Endothelial cell (in vitro differentiated cells): ENCODE results near the gene ROR2. TPM values are rescaled to one million over a fixed set of nuclear protein-coding genes. Genes with fewer than 3 reads are reported as not detected.
"Not testable (repeated sequence)": the region's sequence is repeated elsewhere in the genome, so short reads cannot be mapped to it uniquely, and the experiment has no call there.

Experiments used
- DNase-seq: peaks from one replicate; pipeline ENCODE4 v3.0.0; 2021; ENCODE audit warnings: low spot score
- H3K27ac Mint-ChIP-seq: one replicate; pipeline ENCODE4 v1.8.0; 2021; ENCODE audit warnings: mixed read lengths, inconsistent platforms; ENCODE audit not compliant: unreplicated experiment
- H3K27me3 Mint-ChIP-seq: one replicate; pipeline ENCODE4 v1.8.0; 2021; ENCODE audit warnings: mild to moderate bottlenecking, moderate library complexity, mixed read lengths, inconsistent platforms; ENCODE audit not compliant: unreplicated experiment
- H3K36me3 Mint-ChIP-seq: one replicate; pipeline ENCODE4 v1.8.0; 2021; ENCODE audit warnings: mild to moderate bottlenecking, low read depth, mixed read lengths, inconsistent platforms; ENCODE audit not compliant: unreplicated experiment
- H3K4me1 Mint-ChIP-seq: one replicate; pipeline ENCODE4 v1.8.0; 2021; ENCODE audit warnings: mild to moderate bottlenecking, mixed read lengths, inconsistent platforms; ENCODE audit not compliant: unreplicated experiment
- H3K4me3 Mint-ChIP-seq: one replicate; pipeline ENCODE4 v1.8.0; 2021; ENCODE audit warnings: mild to moderate bottlenecking, mixed read lengths, inconsistent platforms; ENCODE audit not compliant: unreplicated experiment
- H3K9me3 Mint-ChIP-seq: one replicate; pipeline ENCODE4 v1.8.0; 2021; ENCODE audit warnings: mixed read lengths, inconsistent platforms; ENCODE audit not compliant: unreplicated experiment
- CTCF ChIP-seq: fragments of 200-600 bp; sonication (generic); IDR thresholded peaks from one replicate; pipeline ENCODE4 v1.5.0; 2021; ENCODE audit warnings: antibody characterized with exemption; ENCODE audit not compliant: unreplicated experiment
- total RNA-seq: library from RNA; stranded (reverse); fragmentation: NEBNext Ultra II Directional; extraction: Animal tissue kit (Norgen Biotek cat#: 25700); gene quantifications from one replicate; pipeline ENCODE4 v1.2.1, GENCODE V29; 2021; ENCODE audit not compliant: unreplicated experiment

Gene ROR2
- total RNA-seq, 1 donor from 2014 or later, result 3.5 TPM

GRCh38 chr9:91639054-91639453, 311.0 kb downstream of the ROR2 start:
- no peak overlapping the region for H3K27ac Mint-ChIP-seq
- H3K4me1 Mint-ChIP-seq, result no peaks in the 10 kb centered on the region
- no peaks in the 10 kb centered on the region for H3K9me3 Mint-ChIP-seq
- H3K27me3 Mint-ChIP-seq, result no peaks in the 10 kb centered on the region
- H3K36me3 Mint-ChIP-seq, result peaks cover 4% of the 10 kb centered on the region
- no peak for DNase-seq
- TF ChIP-seq CTCF, result no peak
- no peak overlapping the region for H3K4me3 Mint-ChIP-seq

GRCh38 chr9:91634832-91635231, 315.2 kb downstream of the ROR2 start:
- not testable (repeated sequence) for H3K9me3 Mint-ChIP-seq, DNase-seq, H3K36me3 Mint-ChIP-seq, H3K27me3 Mint-ChIP-seq, H3K4me3 Mint-ChIP-seq, H3K4me1 Mint-ChIP-seq, H3K27ac Mint-ChIP-seq

GRCh38 chr9:91629718-91630117, 320.3 kb downstream of the ROR2 start:
- Mint-ChIP-seq H3K4me3 (no peak overlapping the region), H3K27ac (no peak overlapping the region), H3K27me3 (peaks cover 4% of the 10 kb centered on the region), H3K36me3 (no peaks in the 10 kb centered on the region), H3K9me3 (no peaks in the 10 kb centered on the region), H3K4me1 (no peaks in the 10 kb centered on the region)
- no peak for DNase-seq
- TF ChIP-seq CTCF, result no peak

- H3K36me3 Mint-ChIP-seq, result no peaks in the 10 kb centered on the region
- no peak for DNase-seq
- no peak overlapping the region for H3K27ac Mint-ChIP-seq
- no peaks in the 10 kb centered on the region for H3K9me3 Mint-ChIP-seq
- no peaks in the 10 kb centered on the region for H3K4me1 Mint-ChIP-seq
- no peak overlapping the region for H3K4me3 Mint-ChIP-seq
- peaks cover 4% of the 10 kb centered on the region for H3K27me3 Mint-ChIP-seq
- no peak for TF ChIP-seq CTCF
Measured at GRCh38 chr9:91628892-91629291, 321.1 kb downstream of the ROR2 start.

GRCh38 chr9:91625331-91625730, 324.7 kb downstream of the ROR2 start:
- no peaks in the 10 kb centered on the region for H3K4me1 Mint-ChIP-seq
- H3K27ac Mint-ChIP-seq, result no peak overlapping the region
- H3K27me3 Mint-ChIP-seq, result no peaks in the 10 kb centered on the region
- no peaks in the 10 kb centered on the region for H3K36me3 Mint-ChIP-seq
- no peaks in the 10 kb centered on the region for H3K9me3 Mint-ChIP-seq
- no peak for DNase-seq
- no peak overlapping the region for H3K4me3 Mint-ChIP-seq
- TF ChIP-seq CTCF, result no peak

GRCh38 chr9:91623004-91623403, 327.0 kb downstream of the ROR2 start:
- DNase-seq, result no peak
- Mint-ChIP-seq H3K4me3 (no peak overlapping the region), H3K4me1 (no peaks in the 10 kb centered on the region), H3K36me3 (no peaks in the 10 kb centered on the region), H3K27me3 (peaks cover 1% of the 10 kb centered on the region), H3K27ac (no peak overlapping the region), H3K9me3 (no peaks in the 10 kb centered on the region)
- no peak for TF ChIP-seq CTCF

- not testable (repeated sequence) for H3K4me1 Mint-ChIP-seq, H3K4me3 Mint-ChIP-seq, H3K9me3 Mint-ChIP-seq, H3K27me3 Mint-ChIP-seq, H3K36me3 Mint-ChIP-seq, H3K27ac Mint-ChIP-seq, DNase-seq
Measured at GRCh38 chr9:91622121-91622520, 327.9 kb downstream of the ROR2 start.

- DNase-seq, H3K27ac Mint-ChIP-seq, H3K27me3 Mint-ChIP-seq, H3K36me3 Mint-ChIP-seq, H3K9me3 Mint-ChIP-seq, H3K4me3 Mint-ChIP-seq, H3K4me1 Mint-ChIP-seq: not testable (repeated sequence)
Measured at GRCh38 chr9:91614044-91614443, 336.0 kb downstream of the ROR2 start.
